KMS-11 (cell line): ENCODE results near the gene OPN3.

Experiments
- H2AFZ ChIP-seq: fragments of 200-600 bp; sonication (generic); 2 replicates; pipeline ENCODE4 v1.6.1; 2016; ENCODE audit warnings: antibody characterized with exemption, mixed run types, low read depth
- H3K27ac ChIP-seq: fragments of 200-600 bp; sonication (generic); 2 replicates; pipeline ENCODE4 v1.6.1; 2016; ENCODE audit warnings: mild to moderate bottlenecking, mixed run types
- H3K27me3 ChIP-seq: fragments of 200-600 bp; sonication (generic); 2 replicates; pipeline ENCODE4 v1.6.1; 2017; ENCODE audit warnings: mild to moderate bottlenecking, low read depth, mixed run types, moderate library complexity; ENCODE audit not compliant: insufficient read depth
- H3K36me3 ChIP-seq: fragments of 200-600 bp; sonication (generic); 2 replicates; pipeline ENCODE4 v1.6.1; 2017; ENCODE audit warnings: mild to moderate bottlenecking, mixed run types; ENCODE audit not compliant: insufficient read depth
- H3K4me1 ChIP-seq: fragments of 200-600 bp; sonication (generic); 2 replicates; pipeline ENCODE4 v1.6.1; 2016; ENCODE audit warnings: mild to moderate bottlenecking, low read depth, mixed run types; ENCODE audit not compliant: poor library complexity, severe bottlenecking
- H3K4me2 ChIP-seq: fragments of 200-600 bp; sonication (generic); 2 replicates; pipeline ENCODE4 v1.7.0; 2016; ENCODE audit warnings: mild to moderate bottlenecking, mixed run types
- H3K4me3 ChIP-seq: fragments of 200-600 bp; sonication (generic); IDR thresholded peaks from 2 replicates; pipeline ENCODE4 v1.6.1; 2017; ENCODE audit warnings: low read depth, low read length, mixed read lengths; ENCODE audit not compliant: insufficient read depth
- H3K79me2 ChIP-seq: fragments of 200-600 bp; sonication (generic); 2 replicates; pipeline ENCODE4 v1.6.1; 2016; ENCODE audit warnings: low read depth, mixed run types; ENCODE audit not compliant: insufficient read depth
- H3K9ac ChIP-seq: fragments of 200-600 bp; sonication (generic); 2 replicates; pipeline ENCODE4 v1.6.1; 2016; ENCODE audit warnings: mild to moderate bottlenecking, mixed run types
- H4K20me1 ChIP-seq: fragments of 200-600 bp; sonication (generic); 2 replicates; pipeline ENCODE4 v1.6.1; 2016; ENCODE audit warnings: mild to moderate bottlenecking, mixed run types; ENCODE audit not compliant: insufficient read depth
- TF ChIP-seq, protein P1 (sequence below): fragments of 200-600 bp; sonication (generic); conservative IDR thresholded peaks from 2 replicates; pipeline ENCODE4 v1.6.1; 2017; ENCODE audit warnings: low read depth, mild to moderate bottlenecking, antibody characterized with exemption, low read length, moderate library complexity, mixed read lengths

The OPN3 gene

DNA sequence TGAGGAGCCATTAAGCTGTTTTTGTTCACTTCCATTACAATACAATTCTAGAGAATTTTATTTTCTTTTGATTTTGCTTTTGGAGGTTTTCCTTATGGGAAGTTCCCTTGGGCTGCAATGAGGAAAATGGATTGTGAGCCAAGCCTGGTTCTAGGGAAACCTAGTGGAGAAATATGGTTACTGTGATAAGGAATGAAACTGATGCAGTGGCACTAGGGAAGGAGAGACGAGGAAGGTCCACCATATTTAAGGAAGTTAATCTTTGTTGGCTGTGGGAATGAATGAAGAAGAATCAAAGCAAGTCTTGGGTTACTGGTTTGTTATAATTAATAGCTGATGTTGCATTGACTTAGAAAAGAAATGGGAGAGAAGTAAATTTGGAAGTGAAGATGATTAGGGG, 28.4 kb downstream of the OPN3 start:
- no peak overlapping the region for H3K4me3 ChIP-seq
- H3K36me3 ChIP-seq = no peaks in the 10 kb centered on the region
- no peak overlapping the region for H3K4me2 ChIP-seq
- no peaks in the 10 kb centered on the region for H3K79me2 ChIP-seq
- TF ChIP-seq, protein P1, sequence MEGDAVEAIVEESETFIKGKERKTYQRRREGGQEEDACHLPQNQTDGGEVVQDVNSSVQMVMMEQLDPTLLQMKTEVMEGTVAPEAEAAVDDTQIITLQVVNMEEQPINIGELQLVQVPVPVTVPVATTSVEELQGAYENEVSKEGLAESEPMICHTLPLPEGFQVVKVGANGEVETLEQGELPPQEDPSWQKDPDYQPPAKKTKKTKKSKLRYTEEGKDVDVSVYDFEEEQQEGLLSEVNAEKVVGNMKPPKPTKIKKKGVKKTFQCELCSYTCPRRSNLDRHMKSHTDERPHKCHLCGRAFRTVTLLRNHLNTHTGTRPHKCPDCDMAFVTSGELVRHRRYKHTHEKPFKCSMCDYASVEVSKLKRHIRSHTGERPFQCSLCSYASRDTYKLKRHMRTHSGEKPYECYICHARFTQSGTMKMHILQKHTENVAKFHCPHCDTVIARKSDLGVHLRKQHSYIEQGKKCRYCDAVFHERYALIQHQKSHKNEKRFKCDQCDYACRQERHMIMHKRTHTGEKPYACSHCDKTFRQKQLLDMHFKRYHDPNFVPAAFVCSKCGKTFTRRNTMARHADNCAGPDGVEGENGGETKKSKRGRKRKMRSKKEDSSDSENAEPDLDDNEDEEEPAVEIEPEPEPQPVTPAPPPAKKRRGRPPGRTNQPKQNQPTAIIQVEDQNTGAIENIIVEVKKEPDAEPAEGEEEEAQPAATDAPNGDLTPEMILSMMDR = no peak
- H3K9ac ChIP-seq = no peak overlapping the region
- no peaks in the 10 kb centered on the region for H3K27me3 ChIP-seq
- no peaks in the 10 kb centered on the region for H4K20me1 ChIP-seq
- H2AFZ ChIP-seq = no peak overlapping the region
- H3K27ac ChIP-seq = no peak overlapping the region
- H3K4me1 ChIP-seq = peaks cover 37% of the 10 kb centered on the region

DNA sequence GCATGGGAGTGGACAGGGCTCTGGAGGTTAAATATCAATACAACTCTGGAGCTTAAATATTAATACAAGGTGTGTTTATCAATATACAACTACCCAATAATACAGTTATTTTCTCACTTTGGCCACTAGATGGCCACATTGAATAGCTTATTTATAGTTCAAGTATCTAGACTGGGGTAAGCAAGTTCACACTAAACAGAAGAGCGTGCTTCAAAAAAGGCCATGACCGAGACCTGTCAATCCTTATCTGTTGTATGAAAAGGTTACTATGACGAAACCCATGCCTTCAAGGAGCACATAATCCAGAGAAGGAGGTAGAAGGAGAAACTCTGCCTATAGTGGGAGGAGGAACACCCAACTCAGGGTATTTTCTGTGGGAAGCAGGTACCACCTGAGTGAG, 29.1 kb downstream of the OPN3 start:
- Histone ChIP-seq H3K79me2 (no peaks in the 10 kb centered on the region), H3K4me3 (no peak overlapping the region), H2AFZ (no peak overlapping the region), H3K4me2 (no peak overlapping the region), H3K36me3 (no peaks in the 10 kb centered on the region), H3K27ac (no peak overlapping the region), H3K9ac (no peak overlapping the region), H3K4me1 (peaks cover 37% of the 10 kb centered on the region), H4K20me1 (no peaks in the 10 kb centered on the region), H3K27me3 (no peaks in the 10 kb centered on the region)
- TF ChIP-seq, protein P1 = peak; percentile 83

DNA sequence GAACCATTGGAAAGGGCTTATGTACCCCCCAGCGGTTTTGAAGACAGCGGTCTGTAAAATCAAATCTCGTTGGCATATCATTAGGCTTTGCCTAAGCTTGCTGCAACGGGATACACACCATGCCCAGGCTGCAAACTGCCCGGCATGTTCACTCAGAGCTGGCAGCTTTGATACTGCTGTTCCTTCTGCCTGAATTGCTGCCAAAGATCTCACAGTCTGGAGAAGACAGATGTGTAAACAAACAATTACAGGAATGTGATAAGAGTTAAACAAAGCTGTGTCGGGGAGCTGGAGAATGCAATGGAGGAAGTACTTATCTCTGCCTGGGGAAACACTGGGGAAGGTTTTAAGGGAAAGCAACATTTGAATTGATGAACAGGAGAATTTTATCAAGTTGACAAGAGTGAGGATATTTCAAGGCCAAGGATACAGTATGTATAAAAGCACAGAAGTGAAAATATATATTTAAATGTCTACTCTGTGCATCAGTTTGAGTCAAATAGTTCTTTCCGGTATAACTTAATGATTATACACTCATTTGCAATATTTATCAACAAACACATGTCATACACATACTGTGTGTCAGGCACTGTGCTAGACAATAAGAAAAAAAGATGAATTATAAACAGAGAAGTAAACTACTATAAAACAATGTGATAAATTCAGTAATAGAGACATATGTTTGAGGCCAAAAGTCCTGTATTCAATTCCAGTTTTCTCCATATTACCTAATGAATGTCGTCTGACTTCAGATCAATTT, 29.9 kb downstream of the OPN3 start:
- H3K4me3 ChIP-seq = no peak overlapping the region
- H4K20me1 ChIP-seq = no peaks in the 10 kb centered on the region
- H3K79me2 ChIP-seq = no peaks in the 10 kb centered on the region
- no peaks in the 10 kb centered on the region for H3K27me3 ChIP-seq
- H3K4me2 ChIP-seq = no peak overlapping the region
- H3K9ac ChIP-seq = no peak overlapping the region
- TF ChIP-seq, protein P1 = no peak
- H3K4me1 ChIP-seq = peaks cover 37% of the 10 kb centered on the region
- no peak overlapping the region for H2AFZ ChIP-seq
- no peaks in the 10 kb centered on the region for H3K36me3 ChIP-seq
- H3K27ac ChIP-seq = no peak overlapping the region

DNA sequence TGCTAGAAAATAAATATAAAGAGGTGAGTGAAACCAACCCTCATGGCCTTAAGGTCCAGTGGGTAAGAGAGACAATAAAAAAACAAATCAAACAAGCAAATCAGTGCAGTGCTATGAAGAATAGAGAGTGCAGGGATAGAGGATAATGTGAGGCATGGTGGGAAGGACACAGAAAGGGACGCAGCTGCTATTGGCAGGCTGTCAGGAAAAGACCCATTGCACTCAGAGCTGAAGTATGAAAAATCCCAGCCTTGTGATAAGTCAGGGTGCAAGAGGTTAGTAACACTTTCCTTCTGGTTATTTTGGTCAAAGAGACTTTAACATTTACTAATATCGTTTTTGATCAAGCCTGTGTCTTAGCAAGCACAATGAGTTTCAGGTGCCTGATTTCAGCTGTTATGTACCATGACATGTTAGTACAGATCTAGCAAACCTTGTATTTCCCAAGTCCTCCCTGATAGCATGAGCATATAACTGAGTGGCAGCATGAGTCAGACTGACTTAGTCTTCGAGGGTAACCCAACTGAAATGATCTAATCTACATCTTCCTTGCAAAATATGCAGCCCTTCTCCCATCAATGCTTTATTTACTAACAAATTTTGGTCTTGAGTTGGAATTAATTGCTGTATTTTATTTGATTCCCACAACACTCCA, 31.7 kb downstream of the OPN3 start:
- Histone ChIP-seq H3K9ac (no peak overlapping the region), H3K36me3 (no peaks in the 10 kb centered on the region), H3K27ac (no peak overlapping the region), H4K20me1 (no peaks in the 10 kb centered on the region), H3K4me3 (no peak overlapping the region), H3K79me2 (no peaks in the 10 kb centered on the region), H3K4me2 (no peak overlapping the region), H3K27me3 (no peaks in the 10 kb centered on the region), H3K4me1 (peaks cover 23% of the 10 kb centered on the region), H2AFZ (no peak overlapping the region)
- TF ChIP-seq, protein P1 = no peak
